ENCODE measurements around the gene FOLR2.

Gene FOLR2

GRCh38 chr11:72229925-72230763 is 13.6 kb downstream of the FOLR2 start:
- no peak for DNase-seq (ENCODE audit: low spot score)

- no peak for DNase-seq (ENCODE audit: low spot score)
Observed at GRCh38 chr11:72230764-72231365, 14.3 kb downstream of the FOLR2 start.

- DNase-seq (ENCODE audit: low spot score): no peak
Observed at GRCh38 chr11:72231396-72232259, 15.0 kb downstream of the FOLR2 start.

GRCh38 chr11:72232260-72233055 is 15.9 kb downstream of the FOLR2 start:
- no peak for DNase-seq (ENCODE audit: low spot score)

- no peak for DNase-seq (ENCODE audit: low spot score)
Observed at GRCh38 chr11:72233056-72233772, 16.6 kb downstream of the FOLR2 start.

GRCh38 chr11:72233773-72234513 is 17.3 kb downstream of the FOLR2 start:
- no peak for DNase-seq (ENCODE audit: low spot score)

GRCh38 chr11:72234514-72234830 is 17.9 kb downstream of the FOLR2 start:
- no peak for DNase-seq (ENCODE audit: low spot score)

- DNase-seq (ENCODE audit: low spot score): no peak
Observed at GRCh38 chr11:72234920-72235319, 18.3 kb downstream of the FOLR2 start.

GRCh38 chr11:72235351-72236057 is 18.9 kb downstream of the FOLR2 start:
- no peak for DNase-seq (ENCODE audit: low spot score)

GRCh38 chr11:72236083-72236697 is 19.6 kb downstream of the FOLR2 start:
- DNase-seq (ENCODE audit: low spot score): no peak

- DNase-seq (ENCODE audit: low spot score): no peak
Observed at GRCh38 chr11:72236774-72237111, 20.1 kb downstream of the FOLR2 start.

GRCh38 chr11:72237112-72237931 is 20.7 kb downstream of the FOLR2 start:
- DNase-seq (ENCODE audit: low spot score): no peak

GRCh38 chr11:72238040-72238450 is 21.5 kb downstream of the FOLR2 start:
- DNase-seq (ENCODE audit: low spot score): peak; percentile 55

GRCh38 chr11:72238492-72239312 is 22.1 kb downstream of the FOLR2 start:
- DNase-seq (ENCODE audit: low spot score): no peak

GRCh38 chr11:72239313-72239848 is 22.8 kb downstream of the FOLR2 start:
- DNase-seq (ENCODE audit: low spot score): no peak

- DNase-seq (ENCODE audit: low spot score): peak; percentile 40
Observed at GRCh38 chr11:72239849-72240460, 23.4 kb downstream of the FOLR2 start.
